GM20000 (cell line): ENCODE data around the gene KANK4.

Experiments
- DNase-seq: peaks from one replicate; pipeline ENCODE4 v3.0.0; 2012; ENCODE audit warnings: low spot score
- CTCF ChIP-seq: IDR thresholded peaks from 2 replicates; pipeline ENCODE4 v1.5.1; 2012; ENCODE audit warnings: mild to moderate bottlenecking, control low read depth; ENCODE audit errors: extremely low read depth, missing control alignments

KANK4 gene

GRCh38 chr1:62318756-62319544 lies at the start of gene KANK4:
Gene KANK4, minus strand, starts transcription at chr1:62319434. Its CDS starts 37,870 bp downstream, at chr1:62281564.
- no peak for TF ChIP-seq CTCF
- DNase-seq = no peak

GRCh38 chr1:62368989-62369388 lies 49.8 kb upstream of the KANK4 start:
- no peak for DNase-seq
- TF ChIP-seq CTCF = no peak

DNA sequence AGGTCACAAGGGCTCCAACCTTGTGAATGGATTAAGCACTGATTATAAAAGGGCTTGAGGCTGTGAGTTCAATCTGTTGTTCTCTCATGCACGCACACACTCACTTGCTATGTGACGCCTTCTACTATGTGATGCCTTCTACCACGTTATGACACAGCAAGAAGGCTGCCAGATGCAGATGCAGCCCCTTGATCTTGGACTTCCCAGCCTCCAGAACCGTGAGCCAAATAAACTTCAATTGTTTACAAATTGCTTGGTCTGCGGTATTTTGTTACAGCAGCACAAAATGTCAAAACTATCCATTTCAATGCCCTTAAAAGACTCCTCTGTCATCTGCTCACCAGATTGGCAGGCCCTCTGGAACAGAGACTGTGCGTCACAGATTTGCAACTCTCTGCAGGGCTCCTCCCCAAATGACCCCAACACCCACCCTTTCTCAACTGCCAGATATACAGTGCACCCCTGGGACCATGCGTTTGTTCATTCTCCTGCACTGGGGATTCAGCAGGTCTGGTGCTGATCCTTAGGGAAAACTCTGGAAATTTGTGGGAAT lies 47.8 kb upstream of the KANK4 start:
- DNase-seq = no peak
- no peak for TF ChIP-seq CTCF

DNA sequence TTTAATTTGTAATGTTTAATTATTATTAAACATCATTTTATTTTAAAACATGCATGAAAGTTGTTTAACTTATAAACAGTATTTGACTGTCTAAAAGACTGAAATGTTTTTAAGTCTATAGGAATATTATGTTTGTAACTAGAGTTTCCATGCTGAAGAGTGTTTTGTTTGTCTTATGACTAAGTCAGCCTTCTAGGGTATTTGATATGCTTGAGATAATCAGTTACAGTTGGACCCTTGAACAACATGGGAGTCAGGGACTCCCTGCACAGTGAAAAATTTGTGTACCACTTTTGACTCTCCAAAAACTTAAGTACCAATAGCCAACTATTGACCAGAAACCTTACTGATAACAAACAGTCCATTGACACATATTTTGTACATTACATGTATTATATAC lies 45.5 kb upstream of the KANK4 start:
- DNase-seq = no peak
- no peak for TF ChIP-seq CTCF

GRCh38 chr1:62362926-62363325 lies 43.7 kb upstream of the KANK4 start:
- TF ChIP-seq CTCF = no peak
- DNase-seq = no peak

DNA sequence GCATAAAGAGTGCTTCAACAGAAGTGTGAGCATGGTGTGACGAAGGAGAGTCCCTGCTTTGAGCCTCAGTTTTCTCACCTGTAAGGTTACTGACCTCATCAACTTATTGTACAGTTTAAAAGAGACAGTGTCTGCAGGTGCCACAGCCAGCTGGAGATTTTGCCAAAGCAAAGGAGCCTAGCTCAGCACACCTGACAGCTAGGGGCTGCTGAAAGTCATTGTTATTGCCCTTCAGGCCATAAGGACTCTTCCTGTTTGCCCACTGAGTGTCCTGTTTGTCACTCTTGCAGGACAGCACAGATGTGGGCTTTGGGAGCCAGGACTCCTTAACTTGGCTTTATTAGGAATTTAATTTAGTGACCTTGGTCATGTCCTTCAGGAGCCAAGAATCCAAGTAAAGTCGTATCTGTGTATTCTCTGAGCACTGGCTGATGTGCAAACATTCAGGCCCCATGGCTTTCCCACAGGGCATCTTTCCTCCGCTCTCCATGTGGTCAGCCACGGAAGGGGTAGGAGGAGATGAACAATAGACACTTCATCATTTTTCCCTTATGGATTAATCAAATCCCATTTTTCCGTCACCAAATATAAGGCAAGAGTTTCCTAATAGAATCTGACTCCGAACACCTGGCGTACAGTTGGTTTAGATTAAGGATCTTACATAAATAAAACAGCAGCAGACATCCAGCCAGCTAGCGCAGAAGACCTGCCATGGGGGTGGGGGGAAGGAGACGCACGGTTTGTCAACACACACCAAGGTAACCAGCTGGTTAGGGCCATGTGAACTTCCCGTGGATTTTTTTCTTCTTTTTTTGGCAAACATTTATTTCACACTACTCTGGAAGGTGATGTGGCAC lies 43.1 kb upstream of the KANK4 start:
- TF ChIP-seq CTCF = no peak
- no peak for DNase-seq

DNA sequence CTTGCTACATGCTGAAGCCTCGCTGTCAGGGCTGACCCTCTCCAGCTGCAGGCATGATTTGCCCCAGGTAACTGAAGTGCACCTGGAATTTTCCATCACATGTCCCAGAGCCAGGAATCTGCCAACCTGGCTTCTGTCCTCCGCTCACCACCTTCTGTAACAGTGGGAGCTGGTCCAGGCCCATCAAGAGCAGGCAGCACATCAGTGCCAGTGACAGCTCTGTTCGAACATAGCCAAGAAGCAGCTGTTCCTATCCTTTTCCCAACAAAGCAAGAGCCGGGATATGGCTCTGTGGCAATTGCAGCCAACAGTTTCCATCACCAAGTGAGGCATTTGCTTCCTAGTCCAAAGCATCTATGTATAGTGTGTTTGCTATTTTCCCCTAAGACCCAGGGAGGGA lies 42.2 kb upstream of the KANK4 start:
- DNase-seq = no peak
- no peak for TF ChIP-seq CTCF
